ENCODE results near the gene TTC33.

The TTC33 gene

DNA sequence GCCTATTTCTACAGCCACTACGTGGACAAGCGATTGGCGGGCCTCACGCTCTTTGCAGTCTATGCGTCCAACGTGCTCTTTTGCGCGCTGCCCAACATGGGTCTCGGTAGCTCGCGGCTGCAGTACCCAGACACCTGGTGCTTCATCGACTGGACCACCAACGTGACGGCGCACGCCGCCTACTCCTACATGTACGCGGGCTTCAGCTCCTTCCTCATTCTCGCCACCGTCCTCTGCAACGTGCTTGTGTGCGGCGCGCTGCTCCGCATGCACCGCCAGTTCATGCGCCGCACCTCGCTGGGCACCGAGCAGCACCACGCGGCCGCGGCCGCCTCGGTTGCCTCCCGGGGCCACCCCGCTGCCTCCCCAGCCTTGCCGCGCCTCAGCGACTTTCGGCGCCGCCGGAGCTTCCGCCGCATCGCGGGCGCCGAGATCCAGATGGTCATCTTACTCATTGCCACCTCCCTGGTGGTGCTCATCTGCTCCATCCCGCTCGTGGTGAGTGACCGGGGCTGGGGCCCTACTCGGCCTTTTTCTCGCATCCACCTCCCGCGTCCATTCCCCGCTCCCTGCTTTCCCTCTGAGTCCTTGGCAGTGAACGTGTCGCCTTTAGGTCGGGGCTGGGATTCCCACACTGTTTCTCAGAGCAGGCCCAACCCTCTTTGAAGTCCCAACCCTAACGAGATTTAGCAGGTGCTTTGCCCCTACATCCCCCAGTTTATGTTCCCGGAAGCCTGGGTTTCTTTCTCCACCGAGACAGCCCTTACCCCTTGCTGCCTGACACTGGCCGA lies 74.2 kb downstream of the TTC33 start:
- TF ChIP-seq, protein P1, sequence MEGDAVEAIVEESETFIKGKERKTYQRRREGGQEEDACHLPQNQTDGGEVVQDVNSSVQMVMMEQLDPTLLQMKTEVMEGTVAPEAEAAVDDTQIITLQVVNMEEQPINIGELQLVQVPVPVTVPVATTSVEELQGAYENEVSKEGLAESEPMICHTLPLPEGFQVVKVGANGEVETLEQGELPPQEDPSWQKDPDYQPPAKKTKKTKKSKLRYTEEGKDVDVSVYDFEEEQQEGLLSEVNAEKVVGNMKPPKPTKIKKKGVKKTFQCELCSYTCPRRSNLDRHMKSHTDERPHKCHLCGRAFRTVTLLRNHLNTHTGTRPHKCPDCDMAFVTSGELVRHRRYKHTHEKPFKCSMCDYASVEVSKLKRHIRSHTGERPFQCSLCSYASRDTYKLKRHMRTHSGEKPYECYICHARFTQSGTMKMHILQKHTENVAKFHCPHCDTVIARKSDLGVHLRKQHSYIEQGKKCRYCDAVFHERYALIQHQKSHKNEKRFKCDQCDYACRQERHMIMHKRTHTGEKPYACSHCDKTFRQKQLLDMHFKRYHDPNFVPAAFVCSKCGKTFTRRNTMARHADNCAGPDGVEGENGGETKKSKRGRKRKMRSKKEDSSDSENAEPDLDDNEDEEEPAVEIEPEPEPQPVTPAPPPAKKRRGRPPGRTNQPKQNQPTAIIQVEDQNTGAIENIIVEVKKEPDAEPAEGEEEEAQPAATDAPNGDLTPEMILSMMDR (IDR thresholded peaks at IDR 0.05; ENCODE audit: borderline replicate concordance, control extremely low read depth, extremely low read depth, insufficient read depth, missing control alignments), result no peak
- in situ Hi-C loops (cut with MboI; ENCODE audit: low sequenced_read_pairs, unreplicated experiment), result loop anchor here (25.0 kb wide), 2 partner anchors 969 to 1094 kb away; no protein-coding TSS in a partner anchor
- peak; percentile 40 for DNase-seq (ENCODE audit: low spot score)

DNA sequence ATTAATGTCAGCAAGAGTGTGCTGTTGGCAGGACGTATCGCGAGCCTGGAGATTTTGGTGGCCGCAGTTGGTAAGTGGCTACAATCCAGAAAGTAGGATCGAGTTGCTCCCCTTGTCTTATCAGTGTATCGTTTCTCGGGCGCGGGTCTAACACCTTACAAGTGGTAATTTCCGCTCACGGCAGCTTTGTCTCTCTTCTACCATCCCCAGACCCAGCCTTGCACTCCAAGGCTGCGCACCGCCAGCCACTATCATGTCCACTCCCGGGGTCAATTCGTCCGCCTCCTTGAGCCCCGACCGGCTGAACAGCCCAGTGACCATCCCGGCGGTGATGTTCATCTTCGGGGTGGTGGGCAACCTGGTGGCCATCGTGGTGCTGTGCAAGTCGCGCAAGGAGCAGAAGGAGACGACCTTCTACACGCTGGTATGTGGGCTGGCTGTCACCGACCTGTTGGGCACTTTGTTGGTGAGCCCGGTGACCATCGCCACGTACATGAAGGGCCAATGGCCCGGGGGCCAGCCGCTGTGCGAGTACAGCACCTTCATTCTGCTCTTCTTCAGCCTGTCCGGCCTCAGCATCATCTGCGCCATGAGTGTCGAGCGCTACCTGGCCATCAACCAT lies 74.9 kb downstream of the TTC33 start:
- DNase-seq (ENCODE audit: low spot score), result peak; percentile 42
- in situ Hi-C loops (cut with MboI; ENCODE audit: low sequenced_read_pairs, unreplicated experiment), result loop anchor here (25.0 kb wide), 2 partner anchors 969 to 1094 kb away; no protein-coding TSS in a partner anchor
- TF ChIP-seq, protein P1 (IDR thresholded peaks at IDR 0.05; ENCODE audit: borderline replicate concordance, control extremely low read depth, extremely low read depth, insufficient read depth, missing control alignments), result no peak

DNA sequence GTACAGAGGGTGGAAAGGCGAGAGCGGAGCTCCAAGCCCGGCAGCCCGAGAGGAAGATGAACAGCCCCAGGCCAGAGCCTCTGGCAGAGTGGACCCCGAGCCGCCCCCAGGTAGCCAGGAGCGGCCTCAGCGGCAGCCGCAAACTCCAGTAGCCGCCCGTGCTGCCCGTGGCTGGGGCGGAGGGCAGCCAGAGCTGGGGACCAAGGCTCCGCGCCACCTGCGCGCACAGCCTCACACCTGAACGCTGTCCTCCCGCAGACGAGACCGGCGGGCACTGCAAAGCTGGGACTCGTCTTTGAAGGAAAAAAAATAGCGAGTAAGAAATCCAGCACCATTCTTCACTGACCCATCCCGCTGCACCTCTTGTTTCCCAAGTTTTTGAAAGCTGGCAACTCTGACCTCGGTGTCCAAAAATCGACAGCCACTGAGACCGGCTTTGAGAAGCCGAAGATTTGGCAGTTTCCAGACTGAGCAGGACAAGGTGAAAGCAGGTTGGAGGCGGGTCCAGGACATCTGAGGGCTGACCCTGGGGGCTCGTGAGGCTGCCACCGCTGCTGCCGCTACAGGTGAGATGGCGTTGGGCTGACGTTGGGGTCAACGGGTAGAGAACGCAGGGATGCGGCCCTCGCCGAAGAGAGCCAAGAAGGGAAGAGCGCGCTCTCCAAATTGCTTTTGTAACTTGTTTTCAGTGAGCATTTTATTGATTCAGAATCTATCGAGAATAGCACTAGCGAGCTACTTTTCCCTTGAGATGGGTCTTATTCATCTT lies 75.7 kb downstream of the TTC33 start, which contains the start of gene PTGER4:
Gene PTGER4 (plus strand): TSS at position 3 of the 769 bp plus-strand sequence. CDS start 1,079 bp downstream, outside the sequence.
- TF ChIP-seq, protein P1 (IDR thresholded peaks at IDR 0.05; ENCODE audit: borderline replicate concordance, control extremely low read depth, extremely low read depth, insufficient read depth, missing control alignments), result no peak
- in situ Hi-C loops (cut with MboI; ENCODE audit: low sequenced_read_pairs, unreplicated experiment), result loop anchor here (25.0 kb wide), 2 partner anchors 968 to 1093 kb away; no protein-coding TSS in a partner anchor
- no peak for DNase-seq (ENCODE audit: low spot score)

DNA sequence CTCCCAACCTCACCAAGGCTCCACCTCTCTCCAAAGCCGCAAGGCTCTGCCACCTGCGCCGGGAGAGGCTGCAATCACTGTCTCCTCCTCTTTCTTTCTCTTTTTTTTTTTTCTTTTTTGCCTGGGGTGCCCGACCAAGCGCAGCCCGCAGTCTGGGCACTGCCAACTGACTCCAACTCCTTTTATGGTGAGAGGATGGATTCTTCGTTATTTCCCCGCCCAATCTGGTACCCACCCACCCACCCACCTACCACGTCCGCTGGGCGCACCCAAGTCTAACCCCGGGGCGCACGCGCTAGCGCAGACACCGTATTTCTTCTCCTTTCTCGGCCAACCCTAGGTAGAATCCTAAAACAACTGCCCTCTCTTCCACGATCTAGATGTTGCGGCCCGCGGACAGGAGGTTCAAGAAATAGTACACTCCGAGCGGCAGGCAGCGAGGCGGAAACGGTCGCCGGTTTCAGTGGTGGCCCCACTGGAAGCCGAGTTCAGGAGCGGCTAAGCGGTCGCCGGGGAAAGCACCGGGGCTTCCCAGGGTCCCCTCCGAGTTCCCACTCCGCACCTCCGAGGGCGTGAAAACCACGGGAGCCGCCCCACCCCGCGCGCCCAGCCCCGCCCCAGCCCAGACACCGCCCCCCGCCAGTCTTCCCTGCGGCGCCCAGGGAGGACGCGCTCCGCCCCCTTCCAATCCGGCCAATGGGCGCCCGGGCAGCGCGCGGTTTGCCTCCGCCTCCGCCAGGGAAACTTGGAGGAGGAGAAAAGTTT lies 76.4 kb downstream of the TTC33 start:
- peak; percentile 89 for DNase-seq (ENCODE audit: low spot score)
- in situ Hi-C loops (cut with MboI; ENCODE audit: low sequenced_read_pairs, unreplicated experiment), result loop anchor here (25.0 kb wide), 2 partner anchors 967 to 1092 kb away; no protein-coding TSS in a partner anchor
- TF ChIP-seq, protein P1 (IDR thresholded peaks at IDR 0.05; ENCODE audit: borderline replicate concordance, control extremely low read depth, extremely low read depth, insufficient read depth, missing control alignments), result no peak

DNA sequence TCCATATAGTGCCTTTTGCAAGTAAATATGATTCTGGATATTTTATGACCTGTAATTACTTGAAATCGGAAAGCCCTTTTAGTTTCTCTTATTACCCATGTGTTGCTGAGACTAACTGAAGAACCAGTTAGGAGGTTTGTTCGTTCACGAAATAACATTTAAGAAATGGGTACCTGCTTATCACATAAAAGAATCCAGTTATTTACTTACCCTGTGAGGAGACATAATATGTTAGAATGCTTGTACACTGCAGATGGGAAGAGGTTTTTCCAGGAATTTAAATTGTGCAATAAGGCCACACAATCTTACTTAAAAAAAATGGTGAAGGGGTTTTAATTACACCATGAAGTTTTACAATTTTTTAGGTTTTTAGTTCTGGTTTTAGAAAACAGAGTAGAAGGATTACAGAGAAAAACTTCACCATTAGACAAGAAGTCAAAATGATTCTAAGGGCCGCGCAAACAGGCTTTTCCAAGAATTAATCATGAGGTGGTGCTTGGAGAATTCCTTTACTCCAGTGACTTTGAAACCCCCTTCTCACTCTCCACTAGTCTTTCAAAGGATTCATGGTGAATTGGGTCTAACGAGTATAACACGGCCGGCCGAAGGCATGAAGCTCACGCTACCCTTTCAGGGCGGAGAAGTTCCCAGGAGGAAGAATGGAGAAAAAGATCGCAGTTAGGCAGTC lies 77.2 kb downstream of the TTC33 start:
- TF ChIP-seq, protein P1 (IDR thresholded peaks at IDR 0.05; ENCODE audit: borderline replicate concordance, control extremely low read depth, extremely low read depth, insufficient read depth, missing control alignments), result no peak
- in situ Hi-C loops (cut with MboI; ENCODE audit: low sequenced_read_pairs, unreplicated experiment), result loop anchor here (25.0 kb wide), 2 partner anchors 966 to 1091 kb away; no protein-coding TSS in a partner anchor

More for the DNA sequence above, 77.2 kb downstream of the TTC33 start:
- no peak for DNase-seq (ENCODE audit: low spot score)

All from GM13976 (cell line).